ENCODE results near the gene COPS2.
"Not testable (repeated sequence)": the region's sequence is repeated elsewhere in the genome, so short reads cannot be mapped to it uniquely, and the experiment has no call there.

Gene COPS2

GRCh38 chr15:49116108-49116857 is 39.1 kb downstream of the COPS2 start:
- no peak for FAIRE-seq
- no peak for DNase-seq (ENCODE audit: extremely low spot score, insufficient read length, low read depth)

- no peak for DNase-seq (ENCODE audit: extremely low spot score, insufficient read length, low read depth)
- no peak for FAIRE-seq
These were observed 40.3 kb downstream of the COPS2 start for GRCh38 chr15:49115062-49115461.

GRCh38 chr15:49110158-49110944 is 45.0 kb downstream of the COPS2 start:
- DNase-seq (ENCODE audit: extremely low spot score, insufficient read length, low read depth) (no peak), FAIRE-seq (no peak)

GRCh38 chr15:49103002-49103401 is 52.4 kb downstream of the COPS2 start:
- FAIRE-seq: no peak
- no peak for DNase-seq (ENCODE audit: extremely low spot score, insufficient read length, low read depth)

GRCh38 chr15:49101536-49101935 is 53.9 kb downstream of the COPS2 start:
- FAIRE-seq (no peak), DNase-seq (ENCODE audit: extremely low spot score, insufficient read length, low read depth) (no peak)

- no peak for FAIRE-seq
- no peak for DNase-seq (ENCODE audit: extremely low spot score, insufficient read length, low read depth)
These were observed 59.2 kb downstream of the COPS2 start for GRCh38 chr15:49096090-49096750.

GRCh38 chr15:49094923-49095322 is 60.5 kb downstream of the COPS2 start:
- DNase-seq (ENCODE audit: extremely low spot score, insufficient read length, low read depth) (no peak), FAIRE-seq (no peak)

- DNase-seq (ENCODE audit: extremely low spot score, insufficient read length, low read depth) (no peak), FAIRE-seq (no peak)
These were observed 61.9 kb downstream of the COPS2 start for GRCh38 chr15:49093252-49094105.

- no peak for DNase-seq (ENCODE audit: extremely low spot score, insufficient read length, low read depth)
- no peak for FAIRE-seq
These were observed 66.4 kb downstream of the COPS2 start for GRCh38 chr15:49088996-49089395.

GRCh38 chr15:49085696-49086459 is 69.5 kb downstream of the COPS2 start:
- DNase-seq (ENCODE audit: extremely low spot score, insufficient read length, low read depth): no peak
- FAIRE-seq: no peak

- no peak for FAIRE-seq
These were observed 71.2 kb downstream of the COPS2 start for GRCh38 chr15:49084285-49084570.

GRCh38 chr15:49083401-49084284 is 71.8 kb downstream of the COPS2 start:
- FAIRE-seq (no peak), DNase-seq (ENCODE audit: extremely low spot score, insufficient read length, low read depth) (no peak)

More at GRCh38 chr15:49084285-49084570, 71.2 kb downstream of the COPS2 start:
- no peak for DNase-seq (ENCODE audit: extremely low spot score, insufficient read length, low read depth)

- DNase-seq (ENCODE audit: extremely low spot score, insufficient read length, low read depth): no peak
- no peak for FAIRE-seq
These were observed 72.4 kb downstream of the COPS2 start for GRCh38 chr15:49082960-49083359.

- FAIRE-seq (no peak), DNase-seq (ENCODE audit: extremely low spot score, insufficient read length, low read depth) (no peak)
These were observed 75.9 kb downstream of the COPS2 start for GRCh38 chr15:49079340-49080039.

- no peak for FAIRE-seq
- DNase-seq (ENCODE audit: extremely low spot score, insufficient read length, low read depth): no peak
These were observed 79.5 kb downstream of the COPS2 start for GRCh38 chr15:49075881-49076280.

- FAIRE-seq; DNase-seq (ENCODE audit: extremely low spot score, insufficient read length, low read depth): not testable (repeated sequence)
These were observed 80.7 kb downstream of the COPS2 start for GRCh38 chr15:49074589-49075287.
